ENCODE measurements around the gene ACBD6.

Gene ACBD6

DNA sequence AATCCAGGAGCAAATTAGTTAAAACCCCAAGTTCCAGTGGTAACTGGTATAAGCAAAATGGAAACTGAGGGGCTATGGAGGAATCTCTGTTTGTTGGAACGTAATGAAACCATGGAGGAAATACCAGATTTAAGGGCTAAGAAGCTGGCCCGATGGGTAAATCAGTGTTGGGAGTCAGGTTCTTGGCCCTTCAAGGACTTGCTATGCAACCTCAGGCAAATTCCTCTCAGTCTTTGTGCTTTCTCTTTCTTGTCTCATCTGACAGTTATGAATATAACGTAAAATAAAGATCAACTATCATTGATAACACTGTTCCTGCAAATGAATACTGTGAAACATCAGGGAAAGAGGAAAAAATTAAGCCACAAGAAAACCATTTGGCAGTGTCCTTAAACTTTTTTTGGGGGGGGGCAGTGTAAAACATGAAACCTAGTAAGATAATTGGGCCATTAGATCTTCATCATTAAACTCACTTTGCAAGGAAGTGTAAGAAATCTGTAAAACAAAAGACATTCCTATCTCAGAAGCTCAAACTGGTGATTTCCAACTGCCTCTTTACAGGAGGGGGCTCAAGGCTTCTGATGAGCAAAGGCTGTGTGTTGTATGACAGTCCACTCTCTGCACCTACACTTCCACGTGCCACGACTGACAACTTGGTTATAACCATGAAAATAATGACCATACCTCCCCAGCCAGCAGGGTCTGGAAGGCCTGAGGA is 224.7 kb downstream of the ACBD6 start:
- in situ Hi-C loops (cut with HindIII; ENCODE audit: low sequenced_read_pairs), result no loop called here

DNA sequence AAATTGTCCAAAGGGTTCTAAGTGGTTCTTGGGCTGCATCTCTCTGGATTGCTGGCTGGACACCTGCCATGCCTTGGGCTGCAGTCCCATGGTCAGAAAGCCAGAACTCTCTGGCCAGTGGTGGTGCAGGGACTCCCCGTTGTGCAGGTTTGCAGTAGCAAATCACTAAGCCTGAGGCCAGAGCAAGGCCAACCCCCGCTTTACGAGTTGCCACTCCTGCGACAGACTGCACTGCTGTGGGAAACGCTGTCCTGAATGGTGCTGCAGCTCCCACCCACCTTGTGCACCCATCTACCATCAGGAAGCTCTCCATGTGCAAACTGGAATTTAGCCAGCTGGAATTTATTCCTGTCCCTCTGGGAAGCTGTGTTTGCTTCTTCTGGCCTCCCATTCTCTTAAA is 226.7 kb downstream of the ACBD6 start:
- in situ Hi-C loops (cut with HindIII; ENCODE audit: low sequenced_read_pairs), result no loop called here

DNA sequence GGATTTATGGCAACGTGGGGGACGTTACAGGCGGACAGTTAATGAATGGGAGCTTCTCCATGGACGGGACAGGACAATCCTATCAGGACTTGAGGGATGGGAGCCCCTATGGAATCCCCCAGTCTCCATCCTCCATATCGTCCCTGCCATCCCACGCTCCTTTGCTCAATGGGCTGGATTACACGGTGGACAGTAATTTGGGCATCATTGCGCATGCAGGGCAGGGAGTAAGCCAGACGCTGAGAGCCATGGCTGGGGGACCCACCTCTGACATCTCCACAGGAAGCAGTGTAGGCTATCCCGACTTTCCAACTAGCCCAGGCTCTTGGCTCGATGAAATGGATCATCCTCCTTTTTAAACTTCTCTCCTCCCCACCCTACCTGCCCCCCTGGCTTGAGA is 228.2 kb downstream of the ACBD6 start:
- in situ Hi-C loops (cut with HindIII; ENCODE audit: low sequenced_read_pairs), result loop anchor here (5.0 kb wide), 1 partner anchor 83 kb away; no protein-coding TSS in a partner anchor

DNA sequence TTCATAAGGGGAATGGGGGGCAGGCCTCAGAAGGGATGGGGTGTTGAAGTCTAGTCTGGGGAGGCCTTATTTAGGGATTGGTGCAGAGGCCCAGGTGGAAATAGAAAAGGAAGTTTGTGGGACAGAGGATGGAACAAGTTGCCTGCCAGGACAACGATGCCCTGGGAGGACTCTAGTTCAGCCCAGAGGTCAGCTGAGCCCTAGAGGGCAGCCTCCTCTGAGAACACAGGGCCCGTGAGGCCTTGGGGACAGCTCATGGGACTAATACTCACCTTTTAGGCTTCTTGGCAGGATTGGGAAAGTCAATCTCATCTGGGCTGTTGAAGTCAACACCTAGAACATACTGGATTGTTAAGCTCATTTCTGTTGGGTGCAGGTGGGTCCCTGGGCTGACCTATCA is 229.3 kb downstream of the ACBD6 start:
- in situ Hi-C loops (cut with HindIII; ENCODE audit: low sequenced_read_pairs), result loop anchor here (5.0 kb wide), 1 partner anchor 84 kb away; no protein-coding TSS in a partner anchor

DNA sequence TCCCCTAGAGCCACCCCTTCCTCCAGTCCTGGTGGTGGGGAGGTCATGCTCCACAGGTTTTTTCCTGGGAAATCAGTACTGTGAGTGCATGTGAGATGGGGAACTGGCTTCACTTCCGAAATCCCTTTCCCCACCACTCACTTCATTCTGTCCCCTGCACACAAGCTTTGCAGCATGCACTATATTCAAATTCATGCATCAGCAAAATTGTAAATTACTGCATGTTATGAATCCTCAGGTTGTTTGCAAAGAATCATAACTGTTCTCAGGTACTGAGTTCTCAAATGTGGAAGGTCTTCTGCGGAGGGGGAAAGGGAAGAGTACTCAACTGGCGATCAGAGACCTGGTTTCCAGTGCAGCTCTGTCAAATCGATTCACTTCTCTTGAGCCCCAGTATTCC is 230.0 kb downstream of the ACBD6 start:
- in situ Hi-C loops (cut with HindIII; ENCODE audit: low sequenced_read_pairs), result loop anchor here (5.0 kb wide), 1 partner anchor 85 kb away; no protein-coding TSS in a partner anchor

DNA sequence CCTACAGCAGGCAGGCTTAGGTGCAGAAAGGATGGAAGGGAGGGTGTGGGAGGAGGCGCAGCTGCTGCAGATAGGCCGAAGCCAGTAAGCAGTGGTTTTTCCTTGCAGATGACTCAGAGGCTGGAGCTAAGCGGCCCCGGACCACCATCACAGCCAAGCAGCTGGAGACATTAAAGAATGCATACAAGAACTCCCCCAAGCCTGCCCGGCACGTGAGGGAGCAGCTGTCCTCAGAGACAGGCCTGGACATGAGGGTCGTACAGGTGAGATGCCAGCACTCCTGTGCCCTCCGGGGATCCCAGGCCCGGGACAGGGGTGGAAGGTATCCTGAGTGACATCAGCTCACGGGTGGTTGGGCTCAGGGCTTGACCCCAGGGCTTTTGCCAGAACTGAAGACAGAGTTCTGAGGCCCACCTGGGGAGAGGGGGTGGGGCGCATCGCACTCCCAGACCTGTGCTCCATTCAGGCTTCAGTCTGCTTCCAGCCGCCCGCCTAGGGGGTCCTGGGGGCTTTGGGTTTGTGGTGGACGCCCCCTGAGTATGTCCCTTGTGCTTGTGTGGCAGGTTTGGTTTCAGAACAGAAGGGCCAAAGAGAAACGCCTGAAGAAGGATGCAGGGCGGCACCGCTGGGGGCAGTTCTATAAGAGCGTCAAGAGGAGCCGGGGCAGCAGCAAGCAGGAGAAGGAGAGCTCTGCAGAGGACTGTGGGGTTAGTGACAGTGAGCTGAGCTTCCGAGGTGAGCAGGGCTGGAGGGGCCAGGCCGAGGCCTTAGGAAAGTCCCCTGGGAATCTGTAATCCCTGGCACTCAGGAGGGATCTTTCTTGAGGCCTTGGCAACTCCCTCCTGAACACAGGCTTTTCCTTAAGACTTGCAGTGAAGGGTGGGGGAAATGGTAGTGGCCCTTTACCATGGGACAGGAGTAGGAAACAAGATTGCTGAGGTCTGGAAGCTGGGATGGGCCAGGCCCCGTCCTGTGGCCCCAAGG is 230.8 kb downstream of the ACBD6 start:
- in situ Hi-C loops (cut with HindIII; ENCODE audit: low sequenced_read_pairs), result loop anchor here (5.0 kb wide), 1 partner anchor 86 kb away; no protein-coding TSS in a partner anchor

DNA sequence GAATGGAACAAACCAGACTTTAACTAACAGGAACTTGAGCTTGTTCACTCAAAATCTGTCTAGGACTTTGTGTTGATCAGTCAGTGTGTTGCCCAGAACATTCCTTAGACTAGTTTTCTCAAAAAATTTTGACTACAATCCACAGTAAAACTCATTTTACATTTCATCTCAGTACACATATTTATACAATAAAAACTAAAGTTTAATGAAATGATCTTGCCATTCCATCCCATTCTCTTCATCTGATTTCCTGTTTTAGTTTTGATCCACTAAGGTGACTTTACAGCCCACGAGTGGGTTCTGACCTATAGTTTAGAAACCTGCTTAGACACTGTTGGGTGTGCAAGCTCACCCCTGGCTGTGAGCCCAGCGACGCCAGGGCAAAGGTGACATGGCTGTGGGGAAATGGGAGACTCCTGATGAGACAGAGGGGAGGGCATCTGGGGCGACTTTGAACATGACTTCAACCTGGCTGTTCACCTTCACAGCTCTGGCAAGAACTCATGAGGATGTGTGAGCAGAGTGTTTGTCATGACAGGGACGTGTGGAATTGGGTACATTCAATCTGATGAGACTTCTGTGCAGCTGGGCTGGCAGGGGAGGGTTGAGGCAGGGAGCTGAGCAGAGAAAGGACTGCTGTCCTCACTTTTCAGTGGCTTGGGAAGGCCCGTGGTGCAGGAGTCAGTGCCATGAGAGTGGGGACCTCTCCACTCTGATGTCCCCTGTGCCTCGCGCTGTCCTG is 231.7 kb downstream of the ACBD6 start:
- in situ Hi-C loops (cut with HindIII; ENCODE audit: low sequenced_read_pairs), result loop anchor here (5.0 kb wide), 1 partner anchor 87 kb away; no protein-coding TSS in a partner anchor

DNA sequence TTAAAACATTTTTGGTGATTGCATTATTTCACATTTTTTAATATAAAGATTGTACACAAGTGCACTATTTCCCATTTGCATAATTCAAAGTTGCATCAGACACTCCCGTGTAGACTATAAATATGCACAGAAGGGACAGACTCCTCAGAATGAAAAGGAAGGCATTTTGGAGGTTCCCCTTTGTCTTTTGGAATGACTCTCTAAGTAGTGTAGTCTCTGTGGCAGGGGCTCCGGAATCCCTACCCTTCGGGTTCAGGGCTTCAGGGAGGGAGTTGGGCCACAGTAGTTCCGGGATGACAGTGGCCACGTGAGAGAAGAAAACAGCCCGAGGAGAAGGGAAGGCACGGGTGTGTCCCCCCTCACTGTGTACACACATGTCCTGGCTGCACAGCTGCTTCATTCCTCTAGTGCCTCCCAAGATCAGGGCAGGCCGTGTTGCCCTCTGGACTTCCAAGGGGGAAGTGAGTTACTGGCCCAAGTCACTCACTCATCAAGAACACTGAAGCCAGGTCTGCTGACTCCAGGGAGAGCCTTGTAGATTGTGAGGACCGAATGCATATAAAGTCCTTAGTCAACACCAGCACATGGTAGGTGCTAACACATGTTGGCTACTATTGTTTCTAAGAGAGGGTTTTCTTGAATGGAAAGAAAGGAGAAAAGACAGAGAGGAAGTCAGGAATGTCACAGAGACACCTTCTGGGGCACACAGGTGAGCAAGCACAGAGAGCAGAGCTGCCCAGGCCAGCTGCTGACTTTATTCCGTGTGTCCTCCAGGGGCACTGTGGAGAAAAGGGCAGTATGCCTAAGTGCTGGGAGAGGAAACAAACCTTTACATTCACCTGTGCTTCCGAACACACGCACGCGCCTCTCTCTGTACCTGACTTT is 232.5 kb downstream of the ACBD6 start:
- in situ Hi-C loops (cut with HindIII; ENCODE audit: low sequenced_read_pairs), result loop anchor here (5.0 kb wide), 1 partner anchor 87 kb away; no protein-coding TSS in a partner anchor

DNA sequence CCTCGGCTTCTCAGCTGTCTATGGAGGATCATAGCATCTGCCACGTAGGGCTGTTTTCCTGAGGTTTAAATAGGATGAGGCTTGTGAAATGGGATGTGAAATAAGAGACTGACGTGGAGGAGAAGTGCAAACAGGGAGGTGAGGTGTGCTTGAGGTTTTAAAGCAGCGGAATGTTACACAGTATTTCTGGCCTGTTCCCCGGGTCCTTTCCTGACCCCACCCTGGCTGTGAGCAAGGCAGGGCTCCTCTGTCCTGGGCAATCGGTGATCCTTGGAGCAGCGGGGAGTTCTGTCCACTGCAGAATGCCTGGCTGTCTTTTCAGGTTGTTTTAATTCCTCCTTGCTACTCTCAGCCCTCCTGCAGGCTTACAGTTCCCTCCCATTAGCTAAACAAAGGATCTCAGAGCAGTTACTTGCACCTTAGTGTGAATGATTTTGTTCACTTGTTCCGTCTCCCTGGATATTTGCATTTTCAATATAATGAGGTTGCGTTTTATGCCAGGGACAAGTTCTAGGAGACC is 233.8 kb downstream of the ACBD6 start:
- in situ Hi-C loops (cut with HindIII; ENCODE audit: low sequenced_read_pairs), result no loop called here

DNA sequence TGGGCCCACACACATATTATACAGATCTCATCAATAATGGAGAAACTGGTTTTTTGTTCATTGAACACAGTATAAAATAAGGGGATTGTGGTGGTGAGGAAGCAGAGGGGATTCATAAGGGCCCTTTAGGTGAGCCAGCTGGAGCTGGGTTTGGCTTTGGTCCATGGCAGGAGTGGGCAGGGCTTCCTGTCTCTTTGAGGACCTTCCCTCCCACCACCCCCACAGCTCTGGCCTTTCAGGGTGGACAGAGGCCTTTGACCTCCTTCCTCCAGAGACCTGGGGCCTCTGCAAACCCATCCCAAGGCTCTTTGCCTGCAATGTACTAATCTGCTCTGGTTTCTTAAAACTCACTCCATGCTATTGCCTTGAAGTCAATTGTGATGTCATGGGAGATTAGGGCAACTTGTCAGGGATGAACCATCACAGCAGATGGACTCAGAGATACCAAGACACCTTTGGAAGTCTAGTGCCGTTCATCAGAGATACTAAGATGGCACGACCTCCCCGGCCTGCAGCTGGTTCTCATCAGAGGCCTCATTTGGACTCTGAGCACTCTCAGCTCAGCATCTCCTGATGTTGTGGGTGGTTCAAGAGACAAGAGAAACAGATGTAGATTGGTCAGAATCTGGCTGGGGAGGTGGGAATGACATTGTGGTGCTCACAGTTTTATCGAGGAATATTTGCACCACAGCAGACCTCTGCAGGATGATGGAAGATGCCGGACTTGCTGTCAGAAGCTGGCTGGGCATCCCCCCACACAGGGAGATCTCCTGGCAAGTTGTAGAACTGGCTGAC is 234.4 kb downstream of the ACBD6 start:
- in situ Hi-C loops (cut with HindIII; ENCODE audit: low sequenced_read_pairs), result no loop called here

DNA sequence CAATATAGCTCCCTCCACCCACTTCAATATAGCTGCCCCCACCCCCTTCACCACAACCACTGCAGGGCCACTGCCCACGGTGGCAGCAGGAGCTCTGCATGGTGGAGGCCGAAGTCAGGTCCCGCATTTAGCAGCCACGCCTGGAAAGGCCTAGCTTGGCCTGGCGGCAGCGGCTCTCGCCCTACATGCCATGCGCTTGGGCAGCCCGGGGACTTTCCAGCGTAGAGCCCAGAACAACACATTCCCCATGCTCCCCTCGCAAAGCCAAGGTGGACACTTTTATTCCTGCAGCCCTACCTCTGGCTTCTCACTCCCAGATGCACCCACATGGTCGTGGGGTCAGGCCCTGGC is 235.2 kb downstream of the ACBD6 start:
- in situ Hi-C loops (cut with HindIII; ENCODE audit: low sequenced_read_pairs), result no loop called here

DNA sequence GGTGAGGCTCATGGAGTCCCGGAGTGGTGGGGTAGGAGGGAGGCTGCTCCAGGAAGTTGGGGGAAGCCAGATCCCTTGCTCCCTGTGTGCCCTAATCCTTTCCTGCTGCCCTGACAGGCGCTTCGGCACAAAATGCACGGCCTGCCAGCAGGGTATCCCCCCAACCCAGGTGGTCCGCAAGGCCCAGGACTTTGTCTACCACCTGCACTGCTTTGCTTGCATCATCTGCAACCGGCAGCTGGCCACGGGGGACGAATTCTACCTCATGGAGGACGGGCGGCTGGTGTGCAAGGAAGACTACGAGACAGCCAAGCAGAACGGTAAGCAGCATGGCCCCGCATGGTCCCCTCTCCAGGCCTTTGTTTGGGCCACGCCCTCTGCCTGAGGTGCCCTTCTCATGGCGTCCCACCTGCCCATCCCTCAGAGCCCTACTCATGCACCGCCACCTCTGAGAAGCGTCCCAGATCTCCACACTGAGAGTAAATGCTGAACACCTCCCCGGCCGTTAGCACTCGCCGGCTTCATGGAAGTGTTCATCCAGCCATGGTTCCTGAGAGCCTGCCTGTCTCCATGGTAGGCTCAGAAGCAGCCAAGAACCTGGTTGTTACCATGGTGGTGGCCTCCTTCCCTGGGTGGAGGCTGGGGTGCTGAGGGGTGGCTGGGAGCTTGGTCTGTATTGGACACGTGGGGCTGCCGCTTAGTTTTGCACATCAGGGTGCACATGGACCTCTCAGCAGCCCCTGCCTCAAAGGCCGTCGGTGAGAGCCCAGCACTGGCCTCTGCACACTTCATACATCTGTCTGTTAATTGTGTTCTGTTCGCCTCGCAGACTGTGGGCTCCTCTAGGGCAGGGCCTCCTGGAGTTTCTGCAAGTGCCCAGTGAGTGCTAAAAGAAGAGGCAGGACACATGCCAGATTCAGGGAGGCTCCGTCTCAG is 235.8 kb downstream of the ACBD6 start:
- in situ Hi-C loops (cut with HindIII; ENCODE audit: low sequenced_read_pairs), result no loop called here

DNA sequence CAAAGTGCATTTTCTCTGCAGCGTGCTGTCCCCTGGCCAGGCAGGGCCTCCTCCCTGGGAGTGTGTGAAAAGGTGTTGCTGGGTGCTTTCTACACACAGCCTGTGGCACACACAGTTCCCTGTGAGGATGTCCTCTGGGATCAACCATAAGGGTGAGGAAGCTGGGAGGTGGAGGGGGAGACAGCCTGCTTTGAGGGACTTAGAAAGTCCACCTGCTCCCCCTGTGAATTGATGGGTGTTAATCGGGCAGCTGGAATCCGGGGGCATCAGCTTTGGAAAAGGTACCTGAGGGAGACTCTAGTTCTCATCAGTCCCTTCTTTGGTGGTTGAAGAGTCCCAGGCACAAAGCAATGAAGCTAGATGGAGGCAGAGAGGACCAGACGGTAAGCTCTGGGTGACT is 236.5 kb downstream of the ACBD6 start:
- in situ Hi-C loops (cut with HindIII; ENCODE audit: low sequenced_read_pairs), result no loop called here

DNA sequence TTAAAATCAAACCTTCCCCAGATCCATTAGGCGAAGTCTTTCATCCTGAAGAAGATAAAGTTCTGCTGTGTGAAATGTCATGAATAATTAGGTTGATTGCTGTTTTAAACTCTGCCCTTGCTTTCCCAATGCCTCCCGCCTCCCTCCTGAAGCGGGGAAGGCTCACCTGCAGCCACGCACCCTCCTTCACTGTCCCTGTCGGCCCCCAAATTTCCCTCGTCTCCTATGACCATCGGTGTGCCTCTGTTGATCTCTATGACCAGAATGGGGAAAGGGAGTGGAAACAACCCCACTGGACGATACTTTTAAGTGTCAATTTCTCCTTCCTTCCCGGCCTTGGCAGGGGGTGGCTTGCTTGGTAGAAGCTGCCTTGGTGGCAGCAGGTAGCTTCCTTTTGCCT is 237.2 kb downstream of the ACBD6 start:
- in situ Hi-C loops (cut with HindIII; ENCODE audit: low sequenced_read_pairs), result no loop called here

DNA sequence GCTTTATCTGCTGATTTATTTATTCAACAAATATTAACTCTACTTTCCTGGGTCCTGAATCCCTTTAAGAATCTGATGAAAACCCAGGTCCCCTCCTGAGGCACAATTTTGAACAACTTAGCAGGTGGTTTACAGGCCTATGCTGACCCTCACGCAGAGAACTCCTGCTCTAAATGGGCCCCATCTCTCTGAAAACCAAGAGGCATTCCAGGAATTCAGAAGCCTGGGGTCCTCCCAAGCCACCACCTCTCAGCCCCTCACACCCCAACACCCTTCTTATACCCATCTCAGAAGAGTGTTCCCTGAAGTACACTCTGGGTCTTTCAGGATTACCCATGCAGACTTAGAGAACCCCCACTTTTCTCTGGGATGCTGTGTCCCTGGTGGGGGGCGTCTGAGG is 237.8 kb downstream of the ACBD6 start:
- in situ Hi-C loops (cut with HindIII; ENCODE audit: low sequenced_read_pairs), result no loop called here

DNA sequence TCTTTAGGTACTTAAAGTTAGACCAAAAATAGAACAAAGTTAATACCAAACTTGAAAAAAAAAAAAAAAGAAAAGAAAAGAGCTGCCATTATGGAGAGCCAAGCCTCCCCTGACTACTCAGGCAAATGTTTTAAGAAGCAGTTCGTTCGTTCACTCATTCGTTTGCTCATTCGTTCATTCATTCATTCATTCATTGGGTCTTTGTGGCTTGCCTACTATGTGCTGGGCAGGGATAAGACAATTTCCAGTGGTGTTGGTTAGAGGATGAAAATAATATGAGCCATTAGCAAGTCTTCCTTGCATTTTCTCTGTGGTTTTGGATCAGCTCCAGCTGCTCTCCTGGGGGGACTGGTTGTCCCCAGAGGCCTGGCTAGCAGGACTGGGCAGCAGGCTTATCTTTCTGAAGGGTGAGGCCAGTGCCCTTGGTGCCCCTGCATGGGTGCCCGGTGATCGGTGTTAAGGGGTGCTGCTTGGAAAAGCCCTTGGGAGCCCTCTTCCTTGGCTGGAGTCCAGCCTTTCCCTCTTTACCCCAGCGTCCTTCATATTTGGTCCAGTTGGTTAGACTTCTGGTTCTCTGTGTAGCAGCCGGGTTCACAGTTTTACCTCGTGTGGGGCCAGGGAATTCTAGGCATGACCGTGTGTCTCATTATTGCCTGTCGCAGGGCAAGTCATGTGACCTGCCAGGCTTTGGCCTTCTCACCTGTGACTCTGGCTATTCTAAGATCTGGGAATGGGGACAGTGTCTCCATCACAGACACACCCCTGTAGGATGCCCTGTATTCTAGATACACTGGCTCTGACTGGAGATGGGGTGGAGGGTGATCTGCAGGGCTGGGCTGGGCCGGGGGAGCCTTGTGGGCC is 239.5 kb downstream of the ACBD6 start:
- in situ Hi-C loops (cut with HindIII; ENCODE audit: low sequenced_read_pairs), result no loop called here

DNA sequence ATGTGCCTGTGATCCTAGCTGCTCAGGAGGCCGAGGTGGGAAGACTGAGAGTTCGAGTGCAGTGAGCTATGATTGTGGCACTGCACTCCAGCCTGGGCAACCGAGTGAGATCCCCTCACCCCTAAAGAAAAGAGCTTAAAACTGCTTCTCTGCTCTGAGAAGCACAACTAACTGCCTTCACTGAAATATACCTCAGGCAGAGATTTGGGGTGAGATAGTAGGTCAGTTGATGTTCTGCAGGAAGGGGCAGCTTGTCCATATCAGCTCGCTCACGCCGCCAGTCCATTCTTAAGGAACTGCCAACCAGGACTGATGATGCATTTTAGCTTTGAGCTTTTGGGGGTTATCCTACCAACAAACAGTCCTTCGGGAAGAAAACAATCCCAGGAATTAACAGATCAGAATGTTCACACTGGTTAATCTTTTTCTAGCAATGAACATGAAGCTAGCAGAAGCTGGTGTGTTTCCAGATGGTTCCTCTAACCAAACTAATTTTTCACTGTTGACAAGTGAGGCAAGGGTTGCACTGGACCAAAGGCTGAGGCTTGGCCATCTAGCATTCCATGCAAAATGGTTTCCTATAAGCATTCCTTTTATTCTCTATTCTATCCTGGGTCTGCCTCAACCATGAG is 240.7 kb downstream of the ACBD6 start:
- in situ Hi-C loops (cut with HindIII; ENCODE audit: low sequenced_read_pairs), result no loop called here
